ENCODE measurements around the gene TBC1D8.
A peak's percentile ranks its signal among the peaks of the same experiment; 100 is the strongest.

Gene TBC1D8

GRCh38 chr2:100978582-100979191, 172.5 kb downstream of the TBC1D8 start:
- no peaks in the 10 kb centered on the region for H3K27me3 ChIP-seq (ENCODE audit: low read depth, low read length)
- no peaks in the 10 kb centered on the region for H3K9me3 ChIP-seq (ENCODE audit: control insufficient read depth in 1 of 2, low read length in 2 of 2)
- H3K27ac ChIP-seq (ENCODE audit: low read length): no peak overlapping the region
- H3K4me3 ChIP-seq (ENCODE audit: low read depth in 1 of 2, low read length in 2 of 2): no peak overlapping the region
- H3K36me3 ChIP-seq (ENCODE audit: control insufficient read depth in 1 of 2, insufficient read depth in 2 of 2, low read length in 2 of 2): peaks cover 7 to 10% of the 10 kb centered on the region in 2 donors
- peaks cover 0 to 11% of the 10 kb centered on the region in 2 donors for H3K4me1 ChIP-seq (ENCODE audit: control insufficient read depth in 1 of 2, insufficient read depth in 2 of 2, low read length in 2 of 2)

- H3K9me3 ChIP-seq (ENCODE audit: control insufficient read depth in 1 of 2, low read length in 2 of 2): no peaks in the 10 kb centered on the region
- H3K27ac ChIP-seq (ENCODE audit: low read length): peak overlapping the region; percentile 9
- H3K4me3 ChIP-seq (ENCODE audit: low read depth in 1 of 2, low read length in 2 of 2): no peak overlapping the region
- H3K4me1 ChIP-seq (ENCODE audit: control insufficient read depth in 1 of 2, insufficient read depth in 2 of 2, low read length in 2 of 2): peaks cover 0 to 4% of the 10 kb centered on the region in 2 donors
- no peaks in the 10 kb centered on the region for H3K27me3 ChIP-seq (ENCODE audit: low read depth, low read length)
- peaks cover 10 to 13% of the 10 kb centered on the region in 2 donors for H3K36me3 ChIP-seq (ENCODE audit: control insufficient read depth in 1 of 2, insufficient read depth in 2 of 2, low read length in 2 of 2)
Measured at GRCh38 chr2:100977511-100977910, 173.7 kb downstream of the TBC1D8 start.

- Histone ChIP-seq H3K27me3 (ENCODE audit: low read depth, low read length) (no peaks in the 10 kb centered on the region), H3K9me3 (ENCODE audit: control insufficient read depth in 1 of 2, low read length in 2 of 2) (no peaks in the 10 kb centered on the region), H3K4me1 (ENCODE audit: control insufficient read depth in 1 of 2, insufficient read depth in 2 of 2, low read length in 2 of 2) (peaks cover 0 to 4% of the 10 kb centered on the region in 2 donors), H3K27ac (ENCODE audit: low read length) (peak overlapping the region; percentile 9), H3K36me3 (ENCODE audit: control insufficient read depth in 1 of 2, insufficient read depth in 2 of 2, low read length in 2 of 2) (peaks cover 10 to 13% of the 10 kb centered on the region in 2 donors), H3K4me3 (ENCODE audit: low read depth in 1 of 2, low read length in 2 of 2) (no peak overlapping the region)
Measured at GRCh38 chr2:100976645-100977391, 174.4 kb downstream of the TBC1D8 start.

- peaks cover 10 to 17% of the 10 kb centered on the region in 2 donors for H3K36me3 ChIP-seq (ENCODE audit: control insufficient read depth in 1 of 2, insufficient read depth in 2 of 2, low read length in 2 of 2)
- H3K4me3 ChIP-seq (ENCODE audit: low read depth in 1 of 2, low read length in 2 of 2): no peak overlapping the region
- no peaks in the 10 kb centered on the region for H3K27me3 ChIP-seq (ENCODE audit: low read depth, low read length)
- H3K4me1 ChIP-seq (ENCODE audit: control insufficient read depth in 1 of 2, insufficient read depth in 2 of 2, low read length in 2 of 2): peaks cover 0 to 4% of the 10 kb centered on the region in 2 donors
- no peaks in the 10 kb centered on the region for H3K9me3 ChIP-seq (ENCODE audit: control insufficient read depth in 1 of 2, low read length in 2 of 2)
- no peak overlapping the region for H3K27ac ChIP-seq (ENCODE audit: low read length)
Measured at GRCh38 chr2:100976061-100976460, 175.1 kb downstream of the TBC1D8 start.

- Histone ChIP-seq H3K27me3 (ENCODE audit: low read depth, low read length) (no peaks in the 10 kb centered on the region), H3K27ac (ENCODE audit: low read length) (no peak overlapping the region), H3K4me3 (ENCODE audit: low read depth in 1 of 2, low read length in 2 of 2) (no peak overlapping the region), H3K36me3 (ENCODE audit: control insufficient read depth in 1 of 2, insufficient read depth in 2 of 2, low read length in 2 of 2) (peaks cover 10 to 17% of the 10 kb centered on the region in 2 donors), H3K4me1 (ENCODE audit: control insufficient read depth in 1 of 2, insufficient read depth in 2 of 2, low read length in 2 of 2) (peaks cover 0 to 4% of the 10 kb centered on the region in 2 donors), H3K9me3 (ENCODE audit: control insufficient read depth in 1 of 2, low read length in 2 of 2) (no peaks in the 10 kb centered on the region)
Measured at GRCh38 chr2:100975521-100975785, 175.7 kb downstream of the TBC1D8 start.

- Histone ChIP-seq H3K27ac (ENCODE audit: low read length) (no peak overlapping the region), H3K9me3 (ENCODE audit: control insufficient read depth in 1 of 2, low read length in 2 of 2) (no peaks in the 10 kb centered on the region), H3K4me1 (ENCODE audit: control insufficient read depth in 1 of 2, insufficient read depth in 2 of 2, low read length in 2 of 2) (peaks cover 0 to 4% of the 10 kb centered on the region in 2 donors), H3K27me3 (ENCODE audit: low read depth, low read length) (no peaks in the 10 kb centered on the region), H3K36me3 (ENCODE audit: control insufficient read depth in 1 of 2, insufficient read depth in 2 of 2, low read length in 2 of 2) (peaks cover 10 to 17% of the 10 kb centered on the region in 2 donors), H3K4me3 (ENCODE audit: low read depth in 1 of 2, low read length in 2 of 2) (no peak overlapping the region)
Measured at GRCh38 chr2:100974712-100975520, 176.3 kb downstream of the TBC1D8 start.

GRCh38 chr2:100972452-100972851, 178.7 kb downstream of the TBC1D8 start:
- H3K9me3 ChIP-seq (ENCODE audit: control insufficient read depth in 1 of 2, low read length in 2 of 2): no peaks in the 10 kb centered on the region
- peaks cover 0 to 4% of the 10 kb centered on the region in 2 donors for H3K4me1 ChIP-seq (ENCODE audit: control insufficient read depth in 1 of 2, insufficient read depth in 2 of 2, low read length in 2 of 2)
- H3K4me3 ChIP-seq (ENCODE audit: low read depth in 1 of 2, low read length in 2 of 2): no peak overlapping the region
- H3K27ac ChIP-seq (ENCODE audit: low read length): no peak overlapping the region
- no peaks in the 10 kb centered on the region for H3K27me3 ChIP-seq (ENCODE audit: low read depth, low read length)
- peaks cover 8 to 26% of the 10 kb centered on the region in 2 donors for H3K36me3 ChIP-seq (ENCODE audit: control insufficient read depth in 1 of 2, insufficient read depth in 2 of 2, low read length in 2 of 2)

GRCh38 chr2:100971221-100971620, 180.0 kb downstream of the TBC1D8 start:
- Histone ChIP-seq H3K27ac (ENCODE audit: low read length) (no peak overlapping the region), H3K4me3 (ENCODE audit: low read depth in 1 of 2, low read length in 2 of 2) (no peak overlapping the region), H3K4me1 (ENCODE audit: control insufficient read depth in 1 of 2, insufficient read depth in 2 of 2, low read length in 2 of 2) (no peaks in the 10 kb centered on the region), H3K36me3 (ENCODE audit: control insufficient read depth in 1 of 2, insufficient read depth in 2 of 2, low read length in 2 of 2) (peaks cover 5 to 26% of the 10 kb centered on the region in 2 donors), H3K27me3 (ENCODE audit: low read depth, low read length) (no peaks in the 10 kb centered on the region), H3K9me3 (ENCODE audit: control insufficient read depth in 1 of 2, low read length in 2 of 2) (no peaks in the 10 kb centered on the region)

GRCh38 chr2:100969998-100970397, 181.2 kb downstream of the TBC1D8 start:
- Histone ChIP-seq H3K9me3 (ENCODE audit: control insufficient read depth in 1 of 2, low read length in 2 of 2) (no peaks in the 10 kb centered on the region), H3K36me3 (ENCODE audit: control insufficient read depth in 1 of 2, insufficient read depth in 2 of 2, low read length in 2 of 2) (peaks cover 8 to 21% of the 10 kb centered on the region in 2 donors), H3K27ac (ENCODE audit: low read length) (no peak overlapping the region), H3K4me3 (ENCODE audit: low read depth in 1 of 2, low read length in 2 of 2) (no peak overlapping the region), H3K4me1 (ENCODE audit: control insufficient read depth in 1 of 2, insufficient read depth in 2 of 2, low read length in 2 of 2) (no peaks in the 10 kb centered on the region), H3K27me3 (ENCODE audit: low read depth, low read length) (no peaks in the 10 kb centered on the region)

GRCh38 chr2:100968146-100969145, 182.7 kb downstream of the TBC1D8 start:
- Histone ChIP-seq H3K27me3 (ENCODE audit: low read depth, low read length) (no peaks in the 10 kb centered on the region), H3K27ac (ENCODE audit: low read length) (no peak overlapping the region), H3K4me3 (ENCODE audit: low read depth in 1 of 2, low read length in 2 of 2) (no peak overlapping the region), H3K9me3 (ENCODE audit: control insufficient read depth in 1 of 2, low read length in 2 of 2) (no peaks in the 10 kb centered on the region), H3K4me1 (ENCODE audit: control insufficient read depth in 1 of 2, insufficient read depth in 2 of 2, low read length in 2 of 2) (no peaks in the 10 kb centered on the region), H3K36me3 (ENCODE audit: control insufficient read depth in 1 of 2, insufficient read depth in 2 of 2, low read length in 2 of 2) (peaks cover 5 to 18% of the 10 kb centered on the region in 2 donors)
